Common myeloid progenitor, CD34-positive (primary cell): ENCODE measurements around the gene ZC3H10.

Experiments
- CTCF ChIA-PET: fragments of 350-600 bp; sonication (Branson Sonifier 250); formaldehyde crosslinking; loops from one replicate; lab custom pipeline; 2021; ENCODE audit warnings: antibody characterized with exemption; lab: Charles Lee
- POLR2A ChIA-PET: fragments of 350-600 bp; sonication (Branson Sonifier 250); formaldehyde crosslinking; loops from one replicate; lab custom pipeline; 2021; ENCODE audit warnings: antibody characterized with exemption; lab: Charles Lee
- DNase-seq, 3 donors: peaks; one replicate each; pipeline versions ENCODE4 v3.0.0 to v3.0.0-alpha.2; 2013
- H3K27ac ChIP-seq, 2 experiments: 1 replicate in 1 of 2; 2 replicates in 1 of 2; pipeline ENCODE4 v1.7.0; 2013; ENCODE audit warnings: inconsistent platforms in 2 of 2, low read length in 2 of 2, mild to moderate bottlenecking in 2 of 2, low read depth in 1 of 2, moderate library complexity in 1 of 2; ENCODE audit not compliant: severe bottlenecking in 2 of 2, insufficient read depth in 1 of 2, poor library complexity in 1 of 2
- H3K27me3 ChIP-seq, 5 experiments: replicated peaks in 2 of 5; 1 replicate in 3 of 5; 2 replicates in 2 of 5; pipeline versions ENCODE4 v1.6.1 to v1.7.0; 2013; ENCODE audit warnings: low read length in 4 of 5, mild to moderate bottlenecking in 2 of 5, moderate library complexity in 2 of 5, inconsistent platforms in 1 of 5; ENCODE audit not compliant: insufficient read depth in 5 of 5, control insufficient read depth in 4 of 5
- H3K36me3 ChIP-seq, 4 experiments: 1 replicate in 2 of 4; 2 replicates in 2 of 4; pipeline versions ENCODE4 v1.6.1 to v1.7.0; 2013; ENCODE audit warnings: low read length in 3 of 4, control low read depth in 1 of 4, mild to moderate bottlenecking in 1 of 4; ENCODE audit not compliant: control insufficient read depth in 4 of 4, insufficient read depth in 4 of 4
- H3K4me1 ChIP-seq, 4 experiments: 1 replicate in 3 of 4; 2 replicates in 1 of 4; pipeline versions ENCODE4 v1.6.1 to v1.7.1; 2013; ENCODE audit warnings: low read length in 3 of 4, mild to moderate bottlenecking in 3 of 4, control low read depth in 1 of 4, inconsistent platforms in 1 of 4, moderate library complexity in 1 of 4; ENCODE audit not compliant: control insufficient read depth in 4 of 4, insufficient read depth in 4 of 4; ENCODE audit errors: control extremely low read depth in 1 of 4
- H3K4me3 ChIP-seq, 7 experiments: 1 replicate in 4 of 7; 2 replicates in 3 of 7; pipeline versions ENCODE4 v1.5.1 to v1.7.0; 2013; ENCODE audit warnings: mild to moderate bottlenecking in 7 of 7, low read length in 6 of 7, moderate library complexity in 6 of 7, inconsistent platforms in 2 of 7, low read depth in 2 of 7, control low read depth in 1 of 7; ENCODE audit not compliant: insufficient read depth in 4 of 7, control insufficient read depth in 1 of 7; ENCODE audit errors: extremely low read depth in 1 of 7
- H3K9me3 ChIP-seq, 5 experiments: 1 replicate in 4 of 5; 2 replicates in 1 of 5; pipeline versions ENCODE4 v1.6.1 to v1.7.1; 2013; ENCODE audit warnings: low read length in 4 of 5, mild to moderate bottlenecking in 2 of 5, inconsistent platforms in 1 of 5, low read depth in 1 of 5, moderate library complexity in 1 of 5; ENCODE audit not compliant: control insufficient read depth in 4 of 5, insufficient read depth in 2 of 5; ENCODE audit errors: control extremely low read depth in 1 of 5
- WGBS: methylation state at CpG from one replicate; pipeline ENCODE4 v1.1.5; 2013; ENCODE audit not compliant: insufficient coverage; 5-methylcytosine and 5-hydroxymethylcytosine counted together

The ZC3H10 gene

DNA sequence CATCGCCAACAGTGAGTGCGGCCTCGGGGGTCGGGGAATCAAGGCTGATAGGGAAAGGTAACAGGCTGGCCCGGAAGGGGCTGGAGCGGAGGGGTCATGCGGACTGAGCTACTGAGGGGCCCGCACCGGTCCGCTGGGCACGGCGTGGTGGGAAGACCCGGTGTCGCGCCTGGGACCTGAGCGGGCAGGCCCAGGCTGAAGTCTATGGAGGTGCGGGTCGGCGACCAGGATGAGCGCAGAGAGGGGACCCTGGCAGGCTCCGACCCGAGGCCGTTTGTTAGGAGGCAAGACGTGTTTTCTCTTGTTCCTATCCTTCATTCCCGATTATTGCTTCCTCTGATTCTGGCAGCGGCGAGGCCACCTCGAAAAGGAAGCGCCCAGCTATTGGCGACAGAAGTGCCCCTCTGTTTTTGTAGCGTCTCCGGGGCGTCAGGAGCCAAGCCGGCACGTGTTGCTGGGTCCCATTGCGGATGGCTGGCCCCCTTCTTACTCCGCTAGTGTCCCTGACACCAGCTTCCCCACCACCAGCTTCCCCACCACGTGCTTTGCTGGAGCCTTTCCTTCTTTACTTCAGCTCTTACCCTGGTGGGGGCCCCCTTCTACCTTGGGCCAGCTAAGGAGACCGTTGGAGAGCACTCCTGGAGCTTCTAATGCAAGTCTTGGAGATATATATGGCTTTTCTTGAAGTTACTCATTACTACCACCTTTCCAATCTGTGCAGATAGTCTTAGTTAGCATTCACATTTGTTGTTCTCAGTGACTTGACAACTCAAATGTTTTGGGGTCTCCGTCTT is 13.1 kb upstream of the ZC3H10 start:
- DNase-seq, result peak in 1 of 3 donors; percentile 32
- ChIA-PET CTCF (interaction anchor here (0.7 to 2.2 kb wide), 12 partner anchors 10 to 359 kb away, joined by 3 to 10 read pairs (median 4); partner anchors contain the start of genes ERBB3, RPL41, SMARCC2 and ZC3H10), POLR2A (interaction anchor here (1.0 to 2.1 kb wide), 4 partner anchors 12 to 132 kb away, joined by 3 to 35 read pairs (median 4); partner anchors contain the start of genes ERBB3, RAB5B, RNF41 and RPL41)
- Histone ChIP-seq H3K36me3 (peaks cover 13 to 37% (median 25%) of the 10 kb centered on the region in 4 experiments), H3K4me1 (peaks cover 16 to 34% (median 27%) of the 10 kb centered on the region in 4 experiments), H3K9me3 (no peaks in the 10 kb centered on the region), H3K27ac (peak overlapping the region; percentile 74 to 93), H3K4me3 (peak overlapping the region; percentile 75 to 97 (median 86)), H3K27me3 (no peaks in the 10 kb centered on the region)
- WGBS, result 1% methylated on average over 35 of the region's 40 CpGs

DNA sequence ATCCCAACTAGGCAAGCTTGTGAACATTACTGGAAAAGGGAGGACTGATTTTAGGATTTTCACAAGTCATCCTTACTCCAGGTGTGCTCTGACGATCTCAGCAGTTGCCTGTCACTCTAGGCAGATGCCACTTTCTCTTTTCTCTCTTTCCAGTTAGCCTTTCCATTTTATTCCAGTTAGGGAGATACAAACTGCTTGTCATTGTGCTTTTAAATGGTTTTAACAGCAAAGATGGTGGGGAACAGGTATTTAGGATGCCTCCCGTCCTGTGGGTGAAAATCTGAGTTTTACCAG is 12.5 kb upstream of the ZC3H10 start:
- Histone ChIP-seq H3K36me3 (peaks cover 14 to 42% (median 30%) of the 10 kb centered on the region in 4 experiments), H3K4me3 (peak overlapping the region in 6 of 7 experiments; percentile 80 to 97 (median 90))

DNA sequence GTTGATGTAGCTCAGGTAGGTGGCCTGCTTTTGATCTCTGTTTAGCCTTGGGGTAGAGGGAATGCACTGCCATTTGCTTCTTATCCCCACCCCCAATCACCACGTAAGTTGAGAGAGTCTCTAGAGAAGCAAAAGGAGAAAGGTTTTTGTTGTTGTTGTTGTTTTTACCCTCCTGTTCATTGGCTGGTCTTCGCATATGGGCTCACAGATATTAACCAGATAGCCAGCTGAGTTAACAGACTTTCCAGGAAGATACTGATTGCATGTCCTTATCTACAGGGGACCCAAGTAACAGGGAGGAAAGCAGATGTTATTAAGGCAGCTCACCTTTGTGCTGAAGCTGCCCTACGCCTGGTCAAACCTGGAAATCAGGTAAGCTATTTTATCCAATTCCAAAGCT is 10.8 kb upstream of the ZC3H10 start:
- no peak for DNase-seq
- CTCF ChIA-PET, result interaction anchor here (1.0 to 4.5 kb wide), 10 partner anchors 8 to 82 kb away, joined by 3 to 33 read pairs (median 6); partner anchors contain the start of genes ERBB3, RPL41, SMARCC2 and ZC3H10
- no peaks in the 10 kb centered on the region for H3K9me3 ChIP-seq
- WGBS, result 95% methylated on average over 2 of the region's 3 CpGs
- H3K27ac ChIP-seq, result peak overlapping the region; percentile 19 to 93
- H3K4me3 ChIP-seq, result no peak overlapping the region
- peaks cover 16 to 34% (median 27%) of the 10 kb centered on the region in 4 experiments for H3K4me1 ChIP-seq
- no peaks in the 10 kb centered on the region for H3K27me3 ChIP-seq
- peaks cover 17 to 56% (median 44%) of the 10 kb centered on the region in 4 experiments for H3K36me3 ChIP-seq
- POLR2A ChIA-PET, result no interaction called here

More for the DNA sequence above, 12.5 kb upstream of the ZC3H10 start:
- peaks cover 16 to 34% (median 27%) of the 10 kb centered on the region in 4 experiments for H3K4me1 ChIP-seq
- CTCF ChIA-PET, result interaction anchor here (0.7 to 2.2 kb wide), 5 partner anchors 10 to 83 kb away, joined by 3 to 10 read pairs (median 4); partner anchors contain the start of genes ERBB3 and RPL41
- peak overlapping the region; percentile 74 to 93 for H3K27ac ChIP-seq
- POLR2A ChIA-PET, result interaction anchor here (1.2 to 2.1 kb wide), 2 partner anchors 11 to 116 kb away, joined by 4 to 35 read pairs; partner anchors contain the start of genes RNF41, RPL41 and ZC3H10
- no CpG with 5 or more reads among the region's 2 CpGs for WGBS
- no peak for DNase-seq
- no peaks in the 10 kb centered on the region for H3K27me3 ChIP-seq
- H3K9me3 ChIP-seq, result no peaks in the 10 kb centered on the region

DNA sequence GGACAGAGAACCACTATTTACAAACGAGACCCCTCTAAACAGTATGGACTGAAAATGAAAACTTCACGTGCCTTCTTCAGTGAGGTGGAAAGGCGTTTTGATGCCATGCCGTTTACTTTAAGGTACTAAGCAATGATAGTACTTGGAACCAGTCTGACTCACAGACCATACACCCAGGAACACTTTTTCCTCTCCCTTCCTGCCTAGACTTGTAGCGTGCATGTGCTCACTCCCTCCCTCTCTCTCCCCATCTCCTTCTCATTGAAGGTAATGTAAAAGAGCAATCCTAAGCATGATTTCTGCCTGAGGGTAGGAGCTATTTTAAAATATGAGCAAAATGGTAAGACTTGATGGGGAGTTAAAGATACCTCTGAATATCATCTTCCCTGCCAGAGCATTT is 7.5 kb upstream of the ZC3H10 start:
- ChIA-PET CTCF (interaction anchor here (0.8 to 4.5 kb wide), 2 partner anchors 8 to 28 kb away, joined by 3 to 33 read pairs; partner anchors contain the start of genes RPL41 and ZC3H10), POLR2A (no interaction called here)
- no peak overlapping the region for H3K27ac ChIP-seq
- no peak for DNase-seq
- H3K27me3 ChIP-seq, result no peaks in the 10 kb centered on the region
- 95% methylated on average over 4 of the region's 5 CpGs for WGBS
- no peak overlapping the region for H3K4me3 ChIP-seq
- H3K9me3 ChIP-seq, result no peaks in the 10 kb centered on the region
- peaks cover 17 to 77% (median 54%) of the 10 kb centered on the region in 4 experiments for H3K36me3 ChIP-seq
- peaks cover 6 to 13% (median 10%) of the 10 kb centered on the region in 4 experiments for H3K4me1 ChIP-seq

DNA sequence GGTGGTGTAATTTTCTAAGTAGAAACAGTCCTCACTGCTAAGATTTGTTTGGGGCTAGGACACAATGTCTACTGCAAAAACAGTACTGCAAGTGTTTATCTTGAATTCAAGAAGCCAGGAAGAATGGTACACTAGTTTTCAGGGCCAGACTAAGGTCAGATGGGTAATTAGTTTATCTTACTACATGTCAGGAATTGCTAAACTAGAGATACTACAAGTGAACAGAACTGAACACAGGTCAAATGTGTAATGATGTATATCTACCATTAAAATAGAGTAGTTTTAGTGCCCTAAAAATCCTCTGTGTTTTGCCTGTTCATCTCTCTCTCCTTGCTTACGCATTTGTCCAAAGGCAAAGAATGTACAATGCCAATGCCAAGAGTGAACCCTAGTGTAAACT is 4.0 kb upstream of the ZC3H10 start:
- WGBS, result no CpG with 5 or more reads among the region's 1 CpG
- Histone ChIP-seq H3K4me1 (peaks cover 9 to 23% (median 15%) of the 10 kb centered on the region in 4 experiments), H3K36me3 (peaks cover 10 to 54% (median 36%) of the 10 kb centered on the region in 4 experiments), H3K27me3 (no peaks in the 10 kb centered on the region), H3K27ac (no peak overlapping the region), H3K9me3 (no peaks in the 10 kb centered on the region), H3K4me3 (no peak overlapping the region)
- CTCF ChIA-PET, result interaction anchor here (1.1 kb wide), 1 partner anchor 10 kb away, joined by 4 read pairs; the partner anchor contains the start of gene PA2G4
- POLR2A ChIA-PET, result no interaction called here
- no peak for DNase-seq

DNA sequence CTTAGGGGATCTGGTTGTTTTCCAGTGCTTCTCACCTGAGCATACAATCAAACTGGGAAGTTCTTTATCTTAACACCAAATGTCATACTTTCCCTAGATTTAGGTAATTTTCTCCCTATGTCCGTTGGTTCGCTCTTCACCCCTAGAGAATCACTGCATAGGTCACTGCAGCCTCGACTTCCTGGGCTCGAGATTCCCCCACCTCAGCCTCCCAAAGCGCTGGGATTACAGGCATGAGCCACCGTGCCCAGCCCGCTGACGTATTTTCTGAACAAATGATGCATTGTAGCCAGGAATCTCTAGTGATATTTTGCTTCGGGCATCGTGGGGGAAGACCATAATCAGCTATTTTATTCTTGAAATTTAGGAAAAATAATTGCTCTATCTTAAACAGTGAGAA is 2.7 kb upstream of the ZC3H10 start:
- peaks cover 13 to 34% (median 23%) of the 10 kb centered on the region in 4 experiments for H3K4me1 ChIP-seq
- 70% methylated on average over 8 of the region's 10 CpGs for WGBS
- DNase-seq, result no peak
- peak overlapping the region in 6 of 7 experiments; percentile 82 to 100 (median 90) for H3K4me3 ChIP-seq
- ChIA-PET POLR2A (interaction anchor here (0.7 to 4.4 kb wide), 2 partner anchors 11 to 28 kb away, joined by 3 to 35 read pairs; partner anchors contain the start of gene PA2G4), CTCF (interaction anchor here (0.9 to 5.9 kb wide), 5 partner anchors 8 to 14 kb away, joined by 3 to 37 read pairs (median 4); partner anchors contain the start of genes ESYT1 and PA2G4)
- H3K27ac ChIP-seq, result peak overlapping the region; percentile 86 to 94
- peaks cover 5 to 50% (median 28%) of the 10 kb centered on the region in 4 experiments for H3K36me3 ChIP-seq
- H3K9me3 ChIP-seq, result no peaks in the 10 kb centered on the region
- no peaks in the 10 kb centered on the region for H3K27me3 ChIP-seq
